Trophoblast cell (in vitro differentiated cells and primary cell): Measurements from ENCODE around the gene GABRG3.
A peak's percentile ranks its signal among the peaks of the same experiment; 100 is the strongest.

Source experiments
- DNase-seq, 2 donors: peaks; one replicate each; pipeline ENCODE4 v3.0.0-alpha.2; 2016
- H2AFZ ChIP-seq: 2 replicates; pipeline ENCODE4 v1.6.1; 2013; ENCODE audit warnings: low read length, moderate library complexity, mild to moderate bottlenecking; ENCODE audit not compliant: insufficient read depth, poor library complexity
- H2AK5ac ChIP-seq: 2 replicates; pipeline ENCODE4 v1.6.1; 2013; ENCODE audit warnings: mild to moderate bottlenecking, low read length
- H2BK120ac ChIP-seq: 2 replicates; pipeline ENCODE4 v1.6.1; 2013; ENCODE audit warnings: low read length, mild to moderate bottlenecking, moderate library complexity; ENCODE audit not compliant: insufficient read depth, poor library complexity
- H2BK12ac ChIP-seq: 2 replicates; pipeline ENCODE4 v1.6.1; 2013; ENCODE audit warnings: mild to moderate bottlenecking, low read length, moderate library complexity
- H2BK5ac ChIP-seq: 2 replicates; pipeline ENCODE4 v1.6.1; 2013; ENCODE audit warnings: low read length, low read depth, moderate library complexity, mild to moderate bottlenecking; ENCODE audit not compliant: poor library complexity
- H3K14ac ChIP-seq: 2 replicates; pipeline ENCODE4 v1.6.1; 2013; ENCODE audit warnings: mild to moderate bottlenecking, low read length
- H3K18ac ChIP-seq: 2 replicates; pipeline ENCODE4 v1.6.1; 2013; ENCODE audit warnings: mild to moderate bottlenecking, low read length
- H3K23ac ChIP-seq: 2 replicates; pipeline ENCODE4 v1.6.1; 2013; ENCODE audit warnings: low read length
- H3K27ac ChIP-seq: 2 replicates; pipeline ENCODE4 v1.5.1; 2013; ENCODE audit warnings: low read depth, mild to moderate bottlenecking, inconsistent platforms, low read length, moderate library complexity
- H3K27me3 ChIP-seq: 2 replicates; pipeline ENCODE4 v1.6.1; 2013; ENCODE audit warnings: inconsistent platforms, mild to moderate bottlenecking, low read length, moderate library complexity; ENCODE audit not compliant: insufficient read depth
- H3K36me3 ChIP-seq, 2 experiments: 1 replicate in 1 of 2; 2 replicates in 1 of 2; pipeline ENCODE4 v1.6.1; 2013; ENCODE audit warnings: low read length in 2 of 2, mild to moderate bottlenecking in 2 of 2, moderate library complexity in 1 of 2; ENCODE audit not compliant: insufficient read depth in 2 of 2, control insufficient read depth in 1 of 2
- H3K4ac ChIP-seq: 2 replicates; pipeline ENCODE4 v1.6.1; 2013; ENCODE audit warnings: low read depth, mild to moderate bottlenecking, low read length, moderate library complexity
- H3K4me1 ChIP-seq, 2 experiments: 1 replicate in 1 of 2; 2 replicates in 1 of 2; pipeline ENCODE4 v1.6.1; 2013; ENCODE audit warnings: low read length in 2 of 2, mild to moderate bottlenecking in 2 of 2, moderate library complexity in 1 of 2; ENCODE audit not compliant: insufficient read depth in 2 of 2, control insufficient read depth in 1 of 2
- H3K4me2 ChIP-seq: 2 replicates; pipeline ENCODE4 v1.6.1; 2013; ENCODE audit warnings: inconsistent platforms, mild to moderate bottlenecking, low read length, moderate library complexity
- H3K4me3 ChIP-seq: 2 replicates; pipeline ENCODE4 v1.5.1; 2013; ENCODE audit warnings: mild to moderate bottlenecking, low read depth, low read length, inconsistent platforms
- H3K79me1 ChIP-seq: one replicate; pipeline ENCODE4 v1.6.1; 2013; ENCODE audit warnings: low read length
- H3K79me2 ChIP-seq: 2 replicates; pipeline ENCODE4 v1.6.1; 2013; ENCODE audit warnings: low read length, mild to moderate bottlenecking; ENCODE audit not compliant: control insufficient read depth, insufficient read depth, poor library complexity
- H3K9ac ChIP-seq: 2 replicates; pipeline ENCODE4 v1.6.1; 2013; ENCODE audit warnings: mild to moderate bottlenecking, low read length
- H3K9me3 ChIP-seq: 2 replicates; pipeline ENCODE4 v1.6.1; 2013; ENCODE audit warnings: low read depth, mild to moderate bottlenecking, control low read depth, inconsistent platforms, low read length; ENCODE audit not compliant: insufficient read depth
- H4K12ac ChIP-seq: 2 replicates; pipeline ENCODE4 v1.6.1; 2013; ENCODE audit warnings: low read depth, mild to moderate bottlenecking, low read length, moderate library complexity
- H4K8ac ChIP-seq: 2 replicates; pipeline ENCODE4 v1.6.1; 2013; ENCODE audit warnings: low read depth, mild to moderate bottlenecking, low read length, moderate library complexity
- H4K91ac ChIP-seq: one replicate; pipeline ENCODE4 v1.6.1; 2013; ENCODE audit warnings: low read depth, mild to moderate bottlenecking, low read length, moderate library complexity
- WGBS: extraction: QIAGEN DNeasy Blood & Tissue Kit; methylation state at CpG from one replicate; pipeline ENCODE4 v1.1.7; 2013; ENCODE audit warnings: missing lambda C conversion rate; ENCODE audit not compliant: insufficient read length, insufficient coverage; ENCODE audit errors: extremely low coverage; 5-methylcytosine and 5-hydroxymethylcytosine counted together

Gene GABRG3

GRCh38 chr15:27125185-27125584, 154.2 kb downstream of the GABRG3 start:
- Histone ChIP-seq H2AK5ac (no peak overlapping the region), H2BK120ac (no peak overlapping the region)

GRCh38 chr15:27126449-27126848, 155.5 kb downstream of the GABRG3 start:
- no peak overlapping the region for H3K14ac ChIP-seq
- H4K12ac ChIP-seq = no peak overlapping the region
- H3K79me2 ChIP-seq = peaks cover 4% of the 10 kb centered on the region
- H2BK12ac ChIP-seq = no peak overlapping the region
- H3K23ac ChIP-seq = no peak overlapping the region
- H3K4ac ChIP-seq = no peak overlapping the region
- H3K4me1 ChIP-seq = peaks cover 17 to 21% of the 10 kb centered on the region in 2 experiments
- H2AFZ ChIP-seq = no peak overlapping the region
- H2AK5ac ChIP-seq = peak overlapping the region; percentile 40
- WGBS = no CpG with 5 or more reads among the region's 7 CpGs
- no peak for DNase-seq
- H4K91ac ChIP-seq = no peak overlapping the region
- no peak overlapping the region for H3K27ac ChIP-seq
- no peaks in the 10 kb centered on the region for H3K27me3 ChIP-seq
- no peak overlapping the region for H3K4me2 ChIP-seq
- H2BK5ac ChIP-seq = no peak overlapping the region
- H3K79me1 ChIP-seq = peaks cover 22% of the 10 kb centered on the region
- H3K18ac ChIP-seq = no peak overlapping the region
- no peak overlapping the region for H3K9ac ChIP-seq
- H3K9me3 ChIP-seq = no peaks in the 10 kb centered on the region
- peaks cover 0 to 4% of the 10 kb centered on the region in 2 experiments for H3K36me3 ChIP-seq
- no peak overlapping the region for H4K8ac ChIP-seq
- peak overlapping the region; percentile 10 for H2BK120ac ChIP-seq
- no peak overlapping the region for H3K4me3 ChIP-seq

More at GRCh38 chr15:27125185-27125584, 154.2 kb downstream of the GABRG3 start:
- Histone ChIP-seq H3K14ac (no peak overlapping the region), H3K4me1 (peaks cover 21 to 27% of the 10 kb centered on the region in 2 experiments), H3K18ac (no peak overlapping the region), H3K4me3 (no peak overlapping the region), H3K9ac (no peak overlapping the region), H3K4ac (no peak overlapping the region), H2BK12ac (no peak overlapping the region), H4K8ac (no peak overlapping the region), H3K27ac (no peak overlapping the region), H2BK5ac (no peak overlapping the region), H3K4me2 (no peak overlapping the region), H3K36me3 (peaks cover 0 to 4% of the 10 kb centered on the region in 2 experiments), H4K91ac (no peak overlapping the region), H3K79me1 (peaks cover 26% of the 10 kb centered on the region), H3K23ac (no peak overlapping the region), H3K27me3 (no peaks in the 10 kb centered on the region), H2AFZ (no peak overlapping the region), H3K79me2 (peaks cover 4% of the 10 kb centered on the region), H4K12ac (no peak overlapping the region), H3K9me3 (no peaks in the 10 kb centered on the region)
- no peak for DNase-seq
- no CpG with 5 or more reads among the region's 3 CpGs for WGBS

GRCh38 chr15:27127815-27128570, 157.0 kb downstream of the GABRG3 start:
- Histone ChIP-seq H3K9me3 (no peaks in the 10 kb centered on the region), H3K27ac (no peak overlapping the region), H3K4me1 (peaks cover 12 to 14% of the 10 kb centered on the region in 2 experiments), H3K79me2 (no peaks in the 10 kb centered on the region), H2BK120ac (no peak overlapping the region), H2AFZ (no peak overlapping the region), H2AK5ac (no peak overlapping the region), H4K12ac (no peak overlapping the region), H3K79me1 (peaks cover 15% of the 10 kb centered on the region), H3K36me3 (no peaks in the 10 kb centered on the region), H3K27me3 (no peaks in the 10 kb centered on the region), H3K9ac (no peak overlapping the region), H4K8ac (no peak overlapping the region), H4K91ac (no peak overlapping the region), H3K4ac (no peak overlapping the region), H3K4me3 (no peak overlapping the region), H3K14ac (no peak overlapping the region), H3K18ac (no peak overlapping the region), H3K4me2 (no peak overlapping the region), H2BK5ac (no peak overlapping the region), H2BK12ac (no peak overlapping the region), H3K23ac (no peak overlapping the region)
- DNase-seq = no peak
- WGBS = no CpG with 5 or more reads among the region's 12 CpGs

GRCh38 chr15:27133249-27133648, 162.3 kb downstream of the GABRG3 start:
- no peaks in the 10 kb centered on the region for H3K36me3 ChIP-seq
- no peaks in the 10 kb centered on the region for H3K27me3 ChIP-seq
- H3K4me1 ChIP-seq = peaks cover 2% of the 10 kb centered on the region in 2 experiments
- no peak overlapping the region for H3K9ac ChIP-seq
- no peak overlapping the region for H2BK5ac ChIP-seq
- no CpG with 5 or more reads among the region's 2 CpGs for WGBS
- peaks cover 2% of the 10 kb centered on the region for H3K79me1 ChIP-seq
- H3K18ac ChIP-seq = no peak overlapping the region
- no peak overlapping the region for H3K4ac ChIP-seq
- no peak overlapping the region for H4K91ac ChIP-seq
- no peak overlapping the region for H3K27ac ChIP-seq
- no peak overlapping the region for H3K4me3 ChIP-seq
- no peak overlapping the region for H4K8ac ChIP-seq
- H2BK120ac ChIP-seq = no peak overlapping the region
- no peaks in the 10 kb centered on the region for H3K9me3 ChIP-seq
- no peak overlapping the region for H4K12ac ChIP-seq
- DNase-seq = no peak
- H3K4me2 ChIP-seq = no peak overlapping the region
- no peak overlapping the region for H2AFZ ChIP-seq
- no peak overlapping the region for H3K14ac ChIP-seq
- no peak overlapping the region for H3K23ac ChIP-seq
- no peak overlapping the region for H2BK12ac ChIP-seq
- H3K79me2 ChIP-seq = no peaks in the 10 kb centered on the region
- no peak overlapping the region for H2AK5ac ChIP-seq
